ENCODE measurements around the gene GALNT14.
"Not testable (repeated sequence)": the region's sequence is repeated elsewhere in the genome, so short reads cannot be mapped to it uniquely, and the experiment has no call there.

The GALNT14 gene

DNA sequence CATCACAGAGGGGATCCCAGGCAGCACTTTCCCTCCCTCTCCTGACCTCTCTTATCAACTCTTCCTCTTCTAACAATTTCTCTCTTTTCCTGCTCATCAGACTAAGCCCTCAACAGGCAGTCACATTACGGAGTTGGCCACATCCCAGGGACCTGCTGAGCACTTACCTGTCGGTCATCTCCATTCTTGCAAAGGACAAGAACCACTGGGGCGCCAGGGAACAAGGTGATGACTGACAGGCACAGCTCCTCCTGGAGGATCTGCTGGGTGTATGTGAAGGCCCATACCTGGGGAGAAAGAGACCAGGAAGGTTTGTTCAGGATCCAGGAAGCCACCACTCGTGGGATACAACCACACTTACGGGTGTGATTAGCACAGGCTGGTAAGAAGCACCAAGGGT, 226.2 kb downstream of the GALNT14 start:
- H4K20me1 ChIP-seq (ENCODE audit: insufficient read depth, low read length, poor library complexity, severe bottlenecking), result no peaks in the 10 kb centered on the region
- no peak overlapping the region for H2AFZ ChIP-seq (ENCODE audit: low read length)
- no peaks in the 10 kb centered on the region for H3F3A ChIP-seq (ENCODE audit: low read depth)
- H3K4me3 ChIP-seq (ENCODE audit: low read length, poor library complexity, severe bottlenecking), result no peak overlapping the region
- TF ChIP-seq CTCF (conservative IDR thresholded peaks at IDR 0.05; ENCODE audit: low read length) (no peak), EZH2phosphoT487 (IDR thresholded peaks at IDR 0.05; ENCODE audit: borderline replicate concordance) (no peak)
- no peaks in the 10 kb centered on the region for H3K4me1 ChIP-seq (ENCODE audit: insufficient read depth, low read length, poor library complexity, severe bottlenecking)
- H3K79me2 ChIP-seq (ENCODE audit: insufficient read depth, low read length), result no peaks in the 10 kb centered on the region
- no peak overlapping the region for H3K4me2 ChIP-seq (ENCODE audit: low read depth, low read length, poor library complexity, severe bottlenecking)
- no peaks in the 10 kb centered on the region for H3K9me2 ChIP-seq (replicated peaks; ENCODE audit: low read depth, low read length)
- no peaks in the 10 kb centered on the region for H3K36me3 ChIP-seq (ENCODE audit: insufficient read depth, low read length)
- H3K9me3 ChIP-seq (ENCODE audit: insufficient read depth, low read depth, low read length), result no peaks in the 10 kb centered on the region
- H3K9ac ChIP-seq (ENCODE audit: low read depth, low read length, poor library complexity, severe bottlenecking), result no peak overlapping the region
- H3K27me3 ChIP-seq (ENCODE audit: insufficient read depth, low read length, poor library complexity, severe bottlenecking), result no peaks in the 10 kb centered on the region

DNA sequence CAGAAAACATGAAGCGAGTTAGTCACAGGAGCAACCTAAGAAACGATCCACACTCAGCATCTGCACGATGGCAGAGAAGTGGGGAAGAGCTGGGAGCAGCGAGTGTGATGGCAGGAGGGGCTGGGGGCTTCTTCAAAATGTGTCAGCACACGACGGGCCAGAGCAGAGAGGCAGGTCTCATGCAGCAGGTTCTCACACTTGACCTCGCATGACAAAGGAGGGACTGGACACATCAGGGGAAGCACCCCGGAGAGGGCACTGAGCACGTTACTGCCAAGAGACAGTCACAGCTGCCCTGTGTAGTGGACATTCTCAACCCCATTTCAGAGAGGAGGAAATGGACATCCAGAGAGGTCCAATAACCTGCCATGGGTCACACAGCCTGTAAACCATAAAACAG, 226.9 kb downstream of the GALNT14 start:
- H3K9ac ChIP-seq (ENCODE audit: low read depth, low read length, poor library complexity, severe bottlenecking), result no peak overlapping the region
- H3K4me1 ChIP-seq (ENCODE audit: insufficient read depth, low read length, poor library complexity, severe bottlenecking), result no peaks in the 10 kb centered on the region
- no peak overlapping the region for H3K4me2 ChIP-seq (ENCODE audit: low read depth, low read length, poor library complexity, severe bottlenecking)

DNA sequence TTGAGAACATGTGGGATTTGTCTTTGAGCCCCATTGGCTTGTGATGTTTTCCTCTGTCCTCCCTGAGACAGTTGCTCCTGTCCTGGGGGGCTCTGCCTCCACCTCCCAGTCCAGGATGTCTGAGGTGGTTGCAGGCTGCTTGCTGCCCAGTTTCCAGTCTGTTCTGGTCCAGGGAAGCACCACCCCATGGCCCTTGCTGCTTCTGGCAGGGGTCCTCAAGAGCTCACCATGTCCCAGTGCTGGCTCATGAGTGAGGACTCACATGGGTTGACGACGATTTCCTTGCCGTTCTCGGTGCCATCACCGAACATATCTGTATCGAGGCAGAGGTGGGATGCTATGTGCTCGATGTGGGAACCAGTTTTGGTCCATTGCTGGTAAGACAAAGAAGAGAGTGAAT, 227.6 kb downstream of the GALNT14 start:
- no peak overlapping the region for H3K4me3 ChIP-seq (ENCODE audit: low read length, poor library complexity, severe bottlenecking)
- H4K20me1 ChIP-seq (ENCODE audit: insufficient read depth, low read length, poor library complexity, severe bottlenecking), result no peaks in the 10 kb centered on the region
- no peaks in the 10 kb centered on the region for H3K79me2 ChIP-seq (ENCODE audit: insufficient read depth, low read length)
- no peak overlapping the region for H3K9ac ChIP-seq (ENCODE audit: low read depth, low read length, poor library complexity, severe bottlenecking)
- H3K4me2 ChIP-seq (ENCODE audit: low read depth, low read length, poor library complexity, severe bottlenecking), result no peak overlapping the region
- no peaks in the 10 kb centered on the region for H3K9me3 ChIP-seq (ENCODE audit: insufficient read depth, low read depth, low read length)
- H3K36me3 ChIP-seq (ENCODE audit: insufficient read depth, low read length), result no peaks in the 10 kb centered on the region
- no peaks in the 10 kb centered on the region for H3K4me1 ChIP-seq (ENCODE audit: insufficient read depth, low read length, poor library complexity, severe bottlenecking)
- no peaks in the 10 kb centered on the region for H3F3A ChIP-seq (ENCODE audit: low read depth)
- no peak overlapping the region for H2AFZ ChIP-seq (ENCODE audit: low read length)
- H3K27me3 ChIP-seq (ENCODE audit: insufficient read depth, low read length, poor library complexity, severe bottlenecking), result no peaks in the 10 kb centered on the region
- no peaks in the 10 kb centered on the region for H3K9me2 ChIP-seq (replicated peaks; ENCODE audit: low read depth, low read length)
- TF ChIP-seq EZH2phosphoT487 (IDR thresholded peaks at IDR 0.05; ENCODE audit: borderline replicate concordance) (no peak), CTCF (conservative IDR thresholded peaks at IDR 0.05; ENCODE audit: low read length) (no peak)

More for the DNA sequence above, 226.9 kb downstream of the GALNT14 start:
- Histone ChIP-seq H3K36me3 (ENCODE audit: insufficient read depth, low read length) (no peaks in the 10 kb centered on the region), H3F3A (ENCODE audit: low read depth) (no peaks in the 10 kb centered on the region), H4K20me1 (ENCODE audit: insufficient read depth, low read length, poor library complexity, severe bottlenecking) (no peaks in the 10 kb centered on the region), H3K9me2 (replicated peaks; ENCODE audit: low read depth, low read length) (no peaks in the 10 kb centered on the region), H2AFZ (ENCODE audit: low read length) (no peak overlapping the region), H3K79me2 (ENCODE audit: insufficient read depth, low read length) (no peaks in the 10 kb centered on the region), H3K27me3 (ENCODE audit: insufficient read depth, low read length, poor library complexity, severe bottlenecking) (no peaks in the 10 kb centered on the region), H3K4me3 (ENCODE audit: low read length, poor library complexity, severe bottlenecking) (no peak overlapping the region), H3K9me3 (ENCODE audit: insufficient read depth, low read depth, low read length) (no peaks in the 10 kb centered on the region)
- TF ChIP-seq CTCF (conservative IDR thresholded peaks at IDR 0.05; ENCODE audit: low read length) (no peak), EZH2phosphoT487 (IDR thresholded peaks at IDR 0.05; ENCODE audit: borderline replicate concordance) (no peak)

GRCh38 chr2:30904437-30904836, 233.8 kb downstream of the GALNT14 start:
- not testable (repeated sequence) for H4K20me1 ChIP-seq (ENCODE audit: insufficient read depth, low read length, poor library complexity, severe bottlenecking); H3K4me2 ChIP-seq (ENCODE audit: low read depth, low read length, poor library complexity, severe bottlenecking); H3K79me2 ChIP-seq (ENCODE audit: insufficient read depth, low read length); H3F3A ChIP-seq (ENCODE audit: low read depth); H3K9ac ChIP-seq (ENCODE audit: low read depth, low read length, poor library complexity, severe bottlenecking); H3K9me3 ChIP-seq (ENCODE audit: insufficient read depth, low read depth, low read length); H3K36me3 ChIP-seq (ENCODE audit: insufficient read depth, low read length); H3K4me1 ChIP-seq (ENCODE audit: insufficient read depth, low read length, poor library complexity, severe bottlenecking); H3K4me3 ChIP-seq (ENCODE audit: low read length, poor library complexity, severe bottlenecking); H3K27me3 ChIP-seq (ENCODE audit: insufficient read depth, low read length, poor library complexity, severe bottlenecking); H3K9me2 ChIP-seq (replicated peaks; ENCODE audit: low read depth, low read length); H2AFZ ChIP-seq (ENCODE audit: low read length)
